ENCODE results near the gene CAMTA1.
"Not testable (repeated sequence)": the region's sequence is repeated elsewhere in the genome, so short reads cannot be mapped to it uniquely, and the experiment has no call there.

Gene CAMTA1

GRCh38 chr1:7403265-7404045 is 618.2 kb downstream of the CAMTA1 start:
- DNase-seq, result no peak

- DNase-seq, result no peak
Measured at GRCh38 chr1:7404046-7404742, 618.9 kb downstream of the CAMTA1 start.

GRCh38 chr1:7405844-7406500 is 620.7 kb downstream of the CAMTA1 start:
- no peak for DNase-seq

GRCh38 chr1:7406641-7407543 is 621.6 kb downstream of the CAMTA1 start:
- DNase-seq, result no peak

- no peak for DNase-seq
Measured at GRCh38 chr1:7407544-7407895, 622.3 kb downstream of the CAMTA1 start.

- DNase-seq, result no peak
Measured at GRCh38 chr1:7407980-7408770, 622.9 kb downstream of the CAMTA1 start.

GRCh38 chr1:7408771-7409150 is 623.5 kb downstream of the CAMTA1 start:
- DNase-seq, result no peak

GRCh38 chr1:7409278-7409677 is 624.0 kb downstream of the CAMTA1 start:
- no peak for DNase-seq

- no peak for DNase-seq
Measured at GRCh38 chr1:7410156-7410555, 624.9 kb downstream of the CAMTA1 start.

GRCh38 chr1:7417618-7418017 is 632.4 kb downstream of the CAMTA1 start:
- not testable (repeated sequence) for DNase-seq

GRCh38 chr1:7418442-7419080 is 633.3 kb downstream of the CAMTA1 start:
- no peak for DNase-seq

GRCh38 chr1:7420098-7420445 is 634.8 kb downstream of the CAMTA1 start:
- no peak for DNase-seq

- DNase-seq, result no peak
Measured at GRCh38 chr1:7420470-7421100, 635.3 kb downstream of the CAMTA1 start.

- DNase-seq, result no peak
Measured at GRCh38 chr1:7421471-7422075, 636.3 kb downstream of the CAMTA1 start.

- no peak for DNase-seq
Measured at GRCh38 chr1:7422081-7422480, 636.8 kb downstream of the CAMTA1 start.

GRCh38 chr1:7422561-7422960 is 637.3 kb downstream of the CAMTA1 start:
- no peak for DNase-seq

GRCh38 chr1:7422966-7423365 is 637.7 kb downstream of the CAMTA1 start:
- no peak for DNase-seq

- no peak for DNase-seq
Measured at GRCh38 chr1:7424352-7424890, 639.2 kb downstream of the CAMTA1 start.

- no peak for DNase-seq
Measured at GRCh38 chr1:7425229-7425628, 640.0 kb downstream of the CAMTA1 start.

GRCh38 chr1:7425771-7426170 is 640.5 kb downstream of the CAMTA1 start:
- no peak for DNase-seq

Measured in T-helper 9 cell (primary cell).